ENCODE results near the gene ZNF296. TPM values are rescaled to one million over a fixed set of nuclear protein-coding genes. Genes with fewer than 3 reads are reported as not detected.

ZNF296 gene
- total RNA-seq, 6 experiments from 2014 or later: 0.16 to 0.47 (median 0.35) TPM; not detected in 1

DNA sequence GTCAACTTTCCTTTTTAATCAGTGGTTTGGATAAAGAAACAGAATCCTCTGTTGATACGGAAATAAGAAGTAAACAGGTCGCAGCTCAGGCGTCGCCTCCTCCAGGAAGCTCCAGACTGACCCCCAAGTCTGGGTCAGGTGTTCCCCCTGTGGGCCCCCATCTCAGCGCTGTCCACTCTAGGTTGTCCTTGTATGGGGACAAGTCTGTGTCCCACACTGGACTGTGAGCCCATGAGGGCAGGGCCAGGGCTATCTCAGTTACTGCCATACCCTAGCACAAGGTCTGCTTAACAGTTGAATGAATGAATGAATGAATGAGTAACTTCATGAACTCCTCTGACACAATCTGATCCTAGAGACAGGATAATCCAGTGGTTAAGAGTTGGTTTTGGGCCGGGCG, 29.9 kb downstream of the ZNF296 start:
- TF ChIP-seq, protein P1, sequence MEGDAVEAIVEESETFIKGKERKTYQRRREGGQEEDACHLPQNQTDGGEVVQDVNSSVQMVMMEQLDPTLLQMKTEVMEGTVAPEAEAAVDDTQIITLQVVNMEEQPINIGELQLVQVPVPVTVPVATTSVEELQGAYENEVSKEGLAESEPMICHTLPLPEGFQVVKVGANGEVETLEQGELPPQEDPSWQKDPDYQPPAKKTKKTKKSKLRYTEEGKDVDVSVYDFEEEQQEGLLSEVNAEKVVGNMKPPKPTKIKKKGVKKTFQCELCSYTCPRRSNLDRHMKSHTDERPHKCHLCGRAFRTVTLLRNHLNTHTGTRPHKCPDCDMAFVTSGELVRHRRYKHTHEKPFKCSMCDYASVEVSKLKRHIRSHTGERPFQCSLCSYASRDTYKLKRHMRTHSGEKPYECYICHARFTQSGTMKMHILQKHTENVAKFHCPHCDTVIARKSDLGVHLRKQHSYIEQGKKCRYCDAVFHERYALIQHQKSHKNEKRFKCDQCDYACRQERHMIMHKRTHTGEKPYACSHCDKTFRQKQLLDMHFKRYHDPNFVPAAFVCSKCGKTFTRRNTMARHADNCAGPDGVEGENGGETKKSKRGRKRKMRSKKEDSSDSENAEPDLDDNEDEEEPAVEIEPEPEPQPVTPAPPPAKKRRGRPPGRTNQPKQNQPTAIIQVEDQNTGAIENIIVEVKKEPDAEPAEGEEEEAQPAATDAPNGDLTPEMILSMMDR (IDR thresholded peaks at IDR 0.05): no peak
- TF ChIP-seq POLR2A (IDR thresholded peaks at IDR 0.05): no peak
- peak overlapping the region in 2 of 3 donors; percentile 21 to 27 for H3K4me3 ChIP-seq
- peaks cover 0 to 67% (median 31%) of the 10 kb centered on the region in 4 donors for H3K4me1 ChIP-seq
- H3K36me3 ChIP-seq: peaks cover 4 to 32% (median 8%) of the 10 kb centered on the region in 4 donors
- H3K27me3 ChIP-seq: no peaks in the 10 kb centered on the region
- H3K9me3 ChIP-seq: no peaks in the 10 kb centered on the region
- 29% methylated on average over 6 of the region's 7 CpGs for WGBS (ENCODE audit: insufficient coverage, low coverage, low lambda C conversion rate, missing lambda C conversion rate)
- no peak for ATAC-seq
- intact Hi-C loops (cut with DNase I): no loop called here
- DNase-seq: no peak
- peak overlapping the region in 2 of 3 donors; percentile 71 to 82 for H3K27ac ChIP-seq

DNA sequence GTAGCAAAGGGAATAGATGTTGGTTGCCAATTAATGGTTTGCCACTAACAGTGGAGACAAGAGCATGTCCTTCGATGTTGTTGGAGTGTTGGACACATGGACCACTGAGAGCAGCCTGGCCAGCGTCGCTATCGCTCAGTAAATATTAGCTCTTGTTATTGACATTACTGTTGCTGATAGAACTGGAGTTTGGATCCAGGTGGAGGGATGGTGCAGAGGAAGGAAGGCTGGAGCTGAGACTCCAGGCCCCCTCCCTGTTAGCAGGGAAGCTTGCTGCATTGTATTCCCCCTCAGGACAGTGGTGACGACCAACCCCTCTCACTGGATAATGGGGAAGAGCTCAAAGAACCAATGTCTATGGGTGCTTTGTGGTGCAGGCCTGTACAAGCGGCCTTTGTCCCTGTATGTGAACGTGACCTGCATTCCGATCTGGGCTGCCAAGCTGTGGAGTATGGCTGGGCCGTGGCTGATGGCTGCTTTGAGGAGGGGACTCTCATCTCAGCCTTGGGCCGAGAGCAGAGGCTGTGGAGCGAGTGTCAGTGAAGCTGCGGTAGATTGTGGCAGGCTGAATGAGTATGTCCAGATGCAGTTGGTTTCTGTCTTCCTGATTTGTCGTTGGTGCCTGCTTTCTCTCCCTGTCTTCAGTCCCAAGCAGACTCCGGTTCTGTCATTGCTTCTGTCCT, 30.5 kb downstream of the ZNF296 start:
- Histone ChIP-seq H3K9me3 (no peaks in the 10 kb centered on the region), H3K4me3 (peak overlapping the region in 2 of 3 donors; percentile 21 to 27), H3K27ac (peak overlapping the region in 2 of 3 donors; percentile 71 to 82), H3K36me3 (peaks cover 4 to 37% (median 10%) of the 10 kb centered on the region in 4 donors), H3K27me3 (no peaks in the 10 kb centered on the region), H3K4me1 (peaks cover 0 to 72% (median 31%) of the 10 kb centered on the region in 4 donors)
- TF ChIP-seq, protein P1 (IDR thresholded peaks at IDR 0.05): no peak
- TF ChIP-seq POLR2A (IDR thresholded peaks at IDR 0.05): no peak
- ATAC-seq: peak; percentile 81 to 85 (median 82)
- WGBS (ENCODE audit: insufficient coverage, low coverage, low lambda C conversion rate, missing lambda C conversion rate): 27% methylated on average over 8 of the region's 14 CpGs
- peak; percentile 54 to 84 (median 79) for DNase-seq
- intact Hi-C loops (cut with DNase I): no loop called here

DNA sequence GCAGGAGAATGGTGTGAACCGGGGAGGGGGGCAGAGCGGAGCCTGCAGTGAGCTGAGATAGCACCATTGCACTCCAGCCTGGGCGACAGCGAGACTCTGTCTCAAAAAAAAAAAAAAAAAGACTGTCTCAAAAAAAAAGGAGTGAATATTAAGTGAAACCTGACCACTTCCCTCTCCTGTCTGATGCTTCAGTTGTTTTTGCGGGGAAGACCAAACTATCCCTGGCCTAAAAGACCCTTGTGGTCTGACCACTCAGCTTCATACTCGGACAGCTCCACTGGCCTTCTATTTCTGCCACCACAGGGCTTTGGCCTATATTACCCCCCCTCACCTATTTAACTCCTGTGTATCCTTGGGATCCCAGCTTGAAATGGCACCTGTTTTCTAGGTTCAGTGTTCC, 35.2 kb downstream of the ZNF296 start:
- Histone ChIP-seq H3K36me3 (peaks cover 2 to 46% (median 12%) of the 10 kb centered on the region in 4 donors), H3K9me3 (no peaks in the 10 kb centered on the region), H3K27ac (no peak overlapping the region), H3K4me1 (peaks cover 0 to 58% (median 22%) of the 10 kb centered on the region in 4 donors), H3K27me3 (no peaks in the 10 kb centered on the region), H3K4me3 (no peak overlapping the region)
- no peak for TF ChIP-seq POLR2A (IDR thresholded peaks at IDR 0.05)
- TF ChIP-seq, protein P1 (IDR thresholded peaks at IDR 0.05): no peak
- no peak for ATAC-seq
- WGBS (ENCODE audit: insufficient coverage, low coverage, low lambda C conversion rate, missing lambda C conversion rate): 74% methylated on average over 5 of the region's 6 CpGs
- DNase-seq: no peak
- intact Hi-C loops (cut with DNase I): no loop called here

DNA sequence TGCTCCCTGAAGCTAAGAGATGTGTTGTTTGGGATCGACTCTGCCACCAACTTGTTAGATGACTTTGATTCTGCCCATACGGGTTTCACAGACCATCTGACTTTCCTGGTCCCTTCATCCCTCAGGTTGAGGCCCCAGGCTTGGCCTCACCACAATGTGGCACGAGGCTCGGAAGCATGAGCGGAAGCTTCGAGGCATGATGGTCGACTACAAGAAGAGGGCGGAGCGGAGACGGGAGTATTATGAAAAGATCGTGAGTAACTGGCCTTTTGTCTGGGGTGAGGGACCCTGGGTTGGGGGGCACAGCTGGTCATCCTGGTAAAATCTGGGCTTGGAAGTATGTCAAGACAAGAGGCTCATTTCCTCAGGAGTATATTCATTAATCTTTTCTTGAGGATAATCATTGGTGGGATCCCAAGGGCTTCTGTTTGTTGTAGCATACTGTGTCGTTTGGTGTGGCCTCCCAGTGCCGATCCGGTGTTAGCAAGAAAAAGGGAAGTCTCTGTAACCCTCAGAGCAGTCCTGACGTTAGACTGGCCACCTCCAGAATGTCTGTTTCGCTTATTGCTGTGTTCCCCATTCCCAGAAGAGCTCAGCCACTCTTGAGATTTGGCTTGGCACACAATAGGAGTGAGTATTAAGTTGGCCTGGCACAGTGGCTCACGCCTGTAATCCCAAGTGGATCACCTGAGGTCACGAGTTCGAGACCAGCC, 36.1 kb downstream of the ZNF296 start:
- Histone ChIP-seq H3K36me3 (peaks cover 2 to 46% (median 12%) of the 10 kb centered on the region in 4 donors), H3K27me3 (no peaks in the 10 kb centered on the region)

More for the DNA sequence above, 36.1 kb downstream of the ZNF296 start:
- intact Hi-C loops (cut with DNase I): no loop called here
- no peak for TF ChIP-seq POLR2A (IDR thresholded peaks at IDR 0.05)
- TF ChIP-seq, protein P1 (IDR thresholded peaks at IDR 0.05): no peak
- ATAC-seq (no peak), DNase-seq (no peak)
- 63% methylated on average over 12 of the region's 19 CpGs for WGBS (ENCODE audit: insufficient coverage, low coverage, low lambda C conversion rate, missing lambda C conversion rate)
- Histone ChIP-seq H3K4me1 (peaks cover 0 to 49% (median 20%) of the 10 kb centered on the region in 4 donors), H3K4me3 (peak overlapping the region in 2 of 3 donors; percentile 96 to 97), H3K27ac (peak overlapping the region in 2 of 3 donors; percentile 14 to 96), H3K9me3 (no peaks in the 10 kb centered on the region)
